CD4-positive, CD25-positive, alpha-beta regulatory T cell (primary cell): Measurements from ENCODE around the gene HOXA13. TPM values are rescaled to one million over a fixed set of nuclear protein-coding genes. Genes with fewer than 3 reads are reported as not detected.

Source experiments
- ATAC-seq, 2 donors: fragments of 150-1000 bp; cut with Tn5 transposase; one replicate each; pipeline ENCODE4 v1.10.0; 2021; ENCODE audit warnings: low read depth in 2 of 2, moderate number of reproducible peaks in 2 of 2, moderate library complexity in 1 of 2
- DNase-seq, 3 donors: peaks; one replicate each; pipeline versions ENCODE4 v3.0.0 to v3.0.0-alpha.2; 2012 to 2022; ENCODE audit warnings: mixed read lengths in 1 of 3
- H3K27ac ChIP-seq: one replicate; pipeline ENCODE4 v1.7.0; 2013; ENCODE audit warnings: mild to moderate bottlenecking, low read length; ENCODE audit not compliant: insufficient read depth, poor library complexity, severe bottlenecking
- H3K27me3 ChIP-seq: one replicate; pipeline ENCODE4 v1.7.0; 2013; ENCODE audit warnings: low read length; ENCODE audit not compliant: control insufficient read depth, insufficient read depth
- H3K36me3 ChIP-seq: one replicate; pipeline ENCODE4 v1.7.0; 2013; ENCODE audit warnings: mild to moderate bottlenecking, low read length, moderate library complexity; ENCODE audit not compliant: control insufficient read depth, insufficient read depth
- H3K4me1 ChIP-seq: 2 replicates; pipeline ENCODE4 v1.7.0; 2013; ENCODE audit warnings: mild to moderate bottlenecking, low read length; ENCODE audit not compliant: insufficient read depth, control insufficient read depth, poor library complexity, severe bottlenecking
- H3K4me3 ChIP-seq: one replicate; pipeline ENCODE4 v1.7.0; 2013; ENCODE audit warnings: low read depth, mild to moderate bottlenecking, low read length, moderate library complexity
- H3K9me3 ChIP-seq, 2 experiments: 1 replicate in 1 of 2; 2 replicates in 1 of 2; pipeline ENCODE4 v1.7.0; 2013; ENCODE audit warnings: low read length in 2 of 2, mild to moderate bottlenecking in 1 of 2, moderate library complexity in 1 of 2; ENCODE audit not compliant: control insufficient read depth in 2 of 2
- H3K27ac Mint-ChIP-seq, 3 donors: one replicate each; pipeline ENCODE4 v1.8.0; 2020 to 2022; ENCODE audit warnings: mild to moderate bottlenecking in 3 of 3, mixed read lengths in 3 of 3, moderate library complexity in 2 of 3
- H3K27me3 Mint-ChIP-seq: one replicate; pipeline ENCODE4 v1.8.0; 2022; ENCODE audit warnings: mild to moderate bottlenecking, mixed read lengths
- H3K36me3 Mint-ChIP-seq: one replicate; pipeline ENCODE4 v1.8.0; 2020; ENCODE audit warnings: mixed read lengths
- H3K4me1 Mint-ChIP-seq, 4 donors: one replicate each; pipeline ENCODE4 v1.8.0; 2020 to 2022; ENCODE audit warnings: mixed read lengths in 4 of 4, mild to moderate bottlenecking in 1 of 4
- H3K4me3 Mint-ChIP-seq, 4 donors: one replicate each; pipeline ENCODE4 v1.8.0; 2020 to 2022; ENCODE audit warnings: mild to moderate bottlenecking in 4 of 4, mixed read lengths in 4 of 4, moderate library complexity in 3 of 4
- H3K9me3 Mint-ChIP-seq, 7 donors: one replicate each; pipeline ENCODE4 v1.8.0; 2020 to 2022; ENCODE audit warnings: mixed read lengths in 7 of 7, mild to moderate bottlenecking in 3 of 7, moderate library complexity in 2 of 7
- polyA plus RNA-seq, 4 donors: library from polyadenylated mRNA; unstranded; fragments of 300-500 nt; fragmentation: Illumina TruSeq; gene quantifications; one replicate each; pipeline ENCODE4 v1.2.3, GENCODE V29; 2021
- total RNA-seq: library from RNA; stranded (reverse); gene quantifications from one replicate; pipeline ENCODE4 v1.2.3, GENCODE V29; 2022

HOXA13 gene
- total and polyA plus RNA-seq, 5 donors from 2014 or later: not detected

GRCh38 chr7:27196287-27196767 is 3.6 kb downstream of the HOXA13 start:
- Histone ChIP-seq H3K9me3 (peaks cover 0 to 6% of the 10 kb centered on the region in 2 experiments), H3K4me1 (peaks cover 37% of the 10 kb centered on the region), H3K4me3 (no peak overlapping the region), H3K36me3 (no peaks in the 10 kb centered on the region), H3K27ac (no peak overlapping the region), H3K27me3 (peaks cover 66% of the 10 kb centered on the region)
- peaks cover 0 to 10% (median 0%) of the 10 kb centered on the region in 7 donors for H3K9me3 Mint-ChIP-seq
- peak; percentile 43 to 52 for ATAC-seq
- H3K36me3 Mint-ChIP-seq: no peaks in the 10 kb centered on the region
- peak overlapping the region in 2 of 4 donors; percentile 22 to 70 for H3K4me3 Mint-ChIP-seq
- no peak overlapping the region for H3K27ac Mint-ChIP-seq
- DNase-seq: peak; percentile 69 to 83 (median 75)
- peaks cover 85% of the 10 kb centered on the region for H3K27me3 Mint-ChIP-seq
- peaks cover 4 to 49% (median 11%) of the 10 kb centered on the region in 4 donors for H3K4me1 Mint-ChIP-seq

GRCh38 chr7:27194686-27195379 is 5.1 kb downstream of the HOXA13 start:
- no peak for ATAC-seq
- no peaks in the 10 kb centered on the region for H3K36me3 ChIP-seq
- peaks cover 90% of the 10 kb centered on the region for H3K27me3 Mint-ChIP-seq
- H3K27ac Mint-ChIP-seq: no peak overlapping the region
- H3K9me3 Mint-ChIP-seq: peaks cover 0 to 5% (median 0%) of the 10 kb centered on the region in 7 donors
- no peak overlapping the region for H3K4me3 ChIP-seq
- H3K36me3 Mint-ChIP-seq: no peaks in the 10 kb centered on the region
- H3K27me3 ChIP-seq: peaks cover 73% of the 10 kb centered on the region
- peaks cover 26% of the 10 kb centered on the region for H3K4me1 ChIP-seq
- peaks cover 4 to 47% (median 9%) of the 10 kb centered on the region in 4 donors for H3K4me1 Mint-ChIP-seq
- DNase-seq: no peak
- H3K9me3 ChIP-seq: peaks cover 0 to 6% of the 10 kb centered on the region in 2 experiments
- no peak overlapping the region for H3K27ac ChIP-seq
- peak overlapping the region in 2 of 4 donors; percentile 6 to 85 for H3K4me3 Mint-ChIP-seq

GRCh38 chr7:27194002-27194352 is 5.9 kb downstream of the HOXA13 start:
- DNase-seq (no peak), ATAC-seq (no peak)
- Histone ChIP-seq H3K36me3 (no peaks in the 10 kb centered on the region), H3K27ac (no peak overlapping the region), H3K27me3 (peaks cover 79% of the 10 kb centered on the region), H3K4me1 (peaks cover 26% of the 10 kb centered on the region), H3K9me3 (peaks cover 0 to 6% of the 10 kb centered on the region in 2 experiments), H3K4me3 (no peak overlapping the region)
- no peak overlapping the region for H3K27ac Mint-ChIP-seq
- H3K4me3 Mint-ChIP-seq: peak overlapping the region in 2 of 4 donors; percentile 6 to 65
- peaks cover 4 to 53% (median 12%) of the 10 kb centered on the region in 4 donors for H3K4me1 Mint-ChIP-seq
- no peaks in the 10 kb centered on the region for H3K36me3 Mint-ChIP-seq
- peaks cover 0 to 5% (median 0%) of the 10 kb centered on the region in 7 donors for H3K9me3 Mint-ChIP-seq
- peaks cover 95% of the 10 kb centered on the region for H3K27me3 Mint-ChIP-seq

GRCh38 chr7:27193335-27194001 is 6.4 kb downstream of the HOXA13 start:
- no peak overlapping the region for H3K4me3 ChIP-seq
- DNase-seq (no peak), ATAC-seq (no peak)
- H3K4me1 ChIP-seq: peaks cover 30% of the 10 kb centered on the region
- H3K27ac Mint-ChIP-seq: no peak overlapping the region
- H3K27me3 Mint-ChIP-seq: peaks cover 95% of the 10 kb centered on the region
- no peak overlapping the region for H3K27ac ChIP-seq
- peaks cover 0 to 6% (median 0%) of the 10 kb centered on the region in 7 donors for H3K9me3 Mint-ChIP-seq
- peak overlapping the region; percentile 6 to 61 (median 46) for H3K4me3 Mint-ChIP-seq
- peaks cover 77% of the 10 kb centered on the region for H3K27me3 ChIP-seq
- no peaks in the 10 kb centered on the region for H3K36me3 ChIP-seq
- peaks cover 0 to 6% of the 10 kb centered on the region in 2 experiments for H3K9me3 ChIP-seq
- H3K36me3 Mint-ChIP-seq: no peaks in the 10 kb centered on the region
- peaks cover 8 to 53% (median 16%) of the 10 kb centered on the region in 4 donors for H3K4me1 Mint-ChIP-seq

GRCh38 chr7:27192546-27193334 is 7.2 kb downstream of the HOXA13 start:
- H3K4me3 ChIP-seq: no peak overlapping the region
- H3K27ac ChIP-seq: no peak overlapping the region
- DNase-seq (no peak), ATAC-seq (no peak)
- Mint-ChIP-seq H3K4me1 (peaks cover 9 to 53% (median 18%) of the 10 kb centered on the region in 4 donors), H3K36me3 (no peaks in the 10 kb centered on the region), H3K9me3 (peaks cover 0 to 6% (median 0%) of the 10 kb centered on the region in 7 donors), H3K27ac (no peak overlapping the region), H3K27me3 (peaks cover 95% of the 10 kb centered on the region), H3K4me3 (peak overlapping the region; percentile 71 to 77 (median 74))
- peaks cover 0 to 4% of the 10 kb centered on the region in 2 experiments for H3K9me3 ChIP-seq
- H3K27me3 ChIP-seq: peaks cover 73% of the 10 kb centered on the region
- H3K4me1 ChIP-seq: peaks cover 37% of the 10 kb centered on the region
- H3K36me3 ChIP-seq: no peaks in the 10 kb centered on the region

GRCh38 chr7:27191833-27192545 is 7.9 kb downstream of the HOXA13 start:
- peaks cover 0 to 6% (median 0%) of the 10 kb centered on the region in 7 donors for H3K9me3 Mint-ChIP-seq
- H3K27me3 ChIP-seq: peaks cover 73% of the 10 kb centered on the region
- no peak overlapping the region for H3K27ac Mint-ChIP-seq
- ATAC-seq: no peak
- no peak overlapping the region for H3K4me3 ChIP-seq
- H3K9me3 ChIP-seq: peaks cover 0 to 3% of the 10 kb centered on the region in 2 experiments
- H3K27ac ChIP-seq: no peak overlapping the region
- no peak for DNase-seq
- no peaks in the 10 kb centered on the region for H3K36me3 ChIP-seq
- H3K4me1 Mint-ChIP-seq: peaks cover 9 to 56% (median 21%) of the 10 kb centered on the region in 4 donors
- peak overlapping the region; percentile 70 to 80 (median 75) for H3K4me3 Mint-ChIP-seq
- H3K27me3 Mint-ChIP-seq: peaks cover 95% of the 10 kb centered on the region
- H3K36me3 Mint-ChIP-seq: no peaks in the 10 kb centered on the region
- H3K4me1 ChIP-seq: peaks cover 40% of the 10 kb centered on the region
